GM18505 (cell line): ENCODE measurements around the gene MTCP1.

Experiments
- ATAC-seq: cut with Tn5 transposase; IDR thresholded peaks from one replicate; pipeline ENCODE4 v1.9.1; 2021; ENCODE audit not compliant: unreplicated experiment
- POLR2A ChIP-seq: IDR thresholded peaks from 4 replicates; pipeline ENCODE4 v1.6.1; 2011; ENCODE audit warnings: borderline replicate concordance; ENCODE audit not compliant: insufficient read depth, insufficient read length; ENCODE audit errors: extremely low read depth

Gene MTCP1

GRCh38 chrX:155070975-155071693 lies at the start of gene MTCP1, which contains the start of the genes BRCC3 and CMC4:
TSS of gene MTCP1 (minus strand) at chrX:155071136. CDS start at chrX:155066010, 5,126 bp downstream.
TSS of gene BRCC3 (plus strand) at chrX:155071508. CDS start at chrX:155071528, 20 bp downstream.
TSS of gene CMC4 (minus strand) at chrX:155071136. CDS start at chrX:155064023, 7,113 bp downstream.
- TF ChIP-seq POLR2A: peak; percentile 71
- peak; percentile 84 for ATAC-seq

- no peak for TF ChIP-seq POLR2A
- ATAC-seq: no peak
Measured at GRCh38 chrX:155115174-155115819, 44.4 kb upstream of the MTCP1 start.

- ATAC-seq: no peak
- TF ChIP-seq POLR2A: no peak
Measured at GRCh38 chrX:155113097-155113496, 42.2 kb upstream of the MTCP1 start.

GRCh38 chrX:155112171-155112570 lies 41.2 kb upstream of the MTCP1 start:
- no peak for ATAC-seq
- TF ChIP-seq POLR2A: no peak

- no peak for TF ChIP-seq POLR2A
- ATAC-seq: no peak
Measured at GRCh38 chrX:155108427-155108826, 37.5 kb upstream of the MTCP1 start.

GRCh38 chrX:155105919-155106318 lies 35.0 kb upstream of the MTCP1 start:
- ATAC-seq: no peak
- no peak for TF ChIP-seq POLR2A

- ATAC-seq: no peak
- TF ChIP-seq POLR2A: no peak
Measured at GRCh38 chrX:155094468-155095061, 23.6 kb upstream of the MTCP1 start.

GRCh38 chrX:155086961-155087735 lies 16.2 kb upstream of the MTCP1 start:
- no peak for TF ChIP-seq POLR2A
- ATAC-seq: no peak

GRCh38 chrX:155086202-155086840 lies 15.4 kb upstream of the MTCP1 start:
- ATAC-seq: no peak
- no peak for TF ChIP-seq POLR2A

- ATAC-seq: no peak
- no peak for TF ChIP-seq POLR2A
Measured at GRCh38 chrX:155071694-155072280, 851 bp upstream of the MTCP1 start.

- ATAC-seq: peak; percentile 8
Measured at GRCh38 chrX:155070663-155070974, 317 bp downstream of the MTCP1 start.

GRCh38 chrX:155070038-155070437 lies 898 bp downstream of the MTCP1 start:
- no peak for TF ChIP-seq POLR2A
- no peak for ATAC-seq

More at GRCh38 chrX:155070663-155070974, 317 bp downstream of the MTCP1 start:
- no peak for TF ChIP-seq POLR2A

- no peak for TF ChIP-seq POLR2A
- no peak for ATAC-seq
Measured at GRCh38 chrX:155069414-155069813, 1.5 kb downstream of the MTCP1 start.

- no peak for ATAC-seq
- no peak for TF ChIP-seq POLR2A
Measured at GRCh38 chrX:155068165-155068564, 2.8 kb downstream of the MTCP1 start.
